SK-N-SH treated with all-trans-retinoic acid at 6 μM for 48 hours (cell line): ENCODE measurements around the gene WFS1.

Experiments
- ATAC-seq: fragments of 200-7000 bp; cut with Tn5 transposase; 3 replicates; pipeline ENCODE4 v1.9.1; 2020; ENCODE audit warnings: mild to moderate bottlenecking, moderate library complexity
- ARNTL ChIP-seq: fragments of 450-650 bp; formaldehyde crosslinking; IDR thresholded peaks from 2 replicates; pipeline ENCODE4 v1.5.0; 2020; ENCODE audit warnings: low read depth, mild to moderate bottlenecking, moderate library complexity, borderline replicate concordance
- CREB5 ChIP-seq: fragments of 250-450 bp; sonication (Bioruptor Pico); IDR thresholded peaks from 2 replicates; pipeline ENCODE4 v1.5.1; 2020; ENCODE audit warnings: low read depth, mild to moderate bottlenecking, moderate library complexity
- CSDC2 ChIP-seq: fragments of 250-450 bp; sonication (Bioruptor Pico); IDR thresholded peaks from 2 replicates; pipeline ENCODE4 v1.5.0; 2020; ENCODE audit warnings: mild to moderate bottlenecking, moderate library complexity
- CSRNP3 ChIP-seq: fragments of 250-450 bp; sonication (Bioruptor Pico); IDR thresholded peaks from 2 replicates; pipeline ENCODE4 v1.5.1; 2021; ENCODE audit warnings: mild to moderate bottlenecking, moderate library complexity
- ESRRG ChIP-seq: fragments of 250-450 bp; sonication (Bioruptor Pico); IDR thresholded peaks from 2 replicates; pipeline ENCODE4 v1.6.1; 2021; ENCODE audit warnings: mild to moderate bottlenecking
- GLIS3 ChIP-seq: fragments of 250-450 bp; sonication (Bioruptor Pico); IDR thresholded peaks from 2 replicates; pipeline ENCODE4 v1.5.0; 2020; ENCODE audit warnings: mild to moderate bottlenecking, moderate library complexity
- ISL1 ChIP-seq: fragments of 250-450 bp; sonication (Bioruptor Pico); IDR thresholded peaks from 2 replicates; pipeline ENCODE4 v2.1.2; 2022; ENCODE audit warnings: mild to moderate bottlenecking, moderate library complexity
- OSR1 ChIP-seq: fragments of 250-450 bp; sonication (Bioruptor Pico); IDR thresholded peaks from 2 replicates; pipeline ENCODE4 v1.8.0; 2022; ENCODE audit warnings: moderate library complexity, mild to moderate bottlenecking, inconsistent platforms
- PATZ1 ChIP-seq: fragments of 250-450 bp; sonication (Bioruptor Pico); IDR thresholded peaks from 2 replicates; pipeline ENCODE4 v1.8.0; 2020; ENCODE audit warnings: mild to moderate bottlenecking, moderate library complexity, borderline replicate concordance
- POU6F1 ChIP-seq: fragments of 250-450 bp; sonication (Bioruptor Pico); IDR thresholded peaks from 2 replicates; pipeline ENCODE4 v1.8.0; 2021; ENCODE audit warnings: low read depth, mild to moderate bottlenecking, moderate library complexity, borderline replicate concordance
- RARB ChIP-seq: fragments of 250-450 bp; sonication (Bioruptor Pico); IDR thresholded peaks from 2 replicates; pipeline ENCODE4 v1.8.0; 2021; ENCODE audit warnings: mild to moderate bottlenecking, moderate library complexity
- SNAI2 ChIP-seq: fragments of 250-450 bp; sonication (Bioruptor Pico); IDR thresholded peaks from 2 replicates; pipeline ENCODE4 v1.5.0; 2020; ENCODE audit warnings: mild to moderate bottlenecking, moderate library complexity
- TCF4 ChIP-seq: fragments of 250-450 bp; sonication (Bioruptor Pico); IDR thresholded peaks from 2 replicates; pipeline ENCODE4 v1.8.0; 2021; ENCODE audit warnings: mild to moderate bottlenecking, moderate library complexity, borderline replicate concordance
- TSHZ2 ChIP-seq: fragments of 250-450 bp; sonication (Bioruptor Pico); IDR thresholded peaks from 2 replicates; pipeline ENCODE4 v1.5.0; 2020; ENCODE audit warnings: mild to moderate bottlenecking, moderate library complexity
- ZC3H10 ChIP-seq: fragments of 250-450 bp; sonication (Bioruptor Pico); IDR thresholded peaks from 2 replicates; pipeline ENCODE4 v1.5.1; 2021; ENCODE audit warnings: mild to moderate bottlenecking, moderate library complexity
- ZFP3 ChIP-seq: fragments of 250-450 bp; sonication (Bioruptor Pico); IDR thresholded peaks from 2 replicates; pipeline ENCODE4 v1.5.0; 2020; ENCODE audit warnings: mild to moderate bottlenecking, moderate library complexity
- ZFP30 ChIP-seq: fragments of 450-650 bp; formaldehyde crosslinking; IDR thresholded peaks from 2 replicates; pipeline ENCODE4 v1.5.0; 2022; ENCODE audit warnings: mild to moderate bottlenecking, moderate library complexity
- ZNF565 ChIP-seq: fragments of 450-650 bp; formaldehyde crosslinking; conservative IDR thresholded peaks from 2 replicates; pipeline ENCODE4 v1.5.0; 2020; ENCODE audit warnings: low read depth, mild to moderate bottlenecking, moderate library complexity

Gene WFS1

GRCh38 chr4:6230827-6231662, 38.6 kb upstream of the WFS1 start:
- no peak for ATAC-seq
- no peak for TF ChIP-seq ZFP30 (CRISPR knock-in tag)
- TF ChIP-seq RARB (CRISPR knock-in tag): no peak
- no peak for TF ChIP-seq OSR1 (CRISPR knock-in tag)
- TF ChIP-seq CSDC2 (CRISPR knock-in tag): no peak
- TF ChIP-seq ARNTL: no peak
- no peak for TF ChIP-seq POU6F1 (CRISPR knock-in tag)
- TF ChIP-seq ZC3H10: no peak
- TF ChIP-seq TSHZ2 (CRISPR knock-in tag): no peak
- TF ChIP-seq TCF4 (CRISPR knock-in tag): no peak
- TF ChIP-seq GLIS3 (CRISPR knock-in tag): no peak
- no peak for TF ChIP-seq CREB5 (CRISPR knock-in tag)
- TF ChIP-seq ISL1: no peak
- TF ChIP-seq SNAI2 (CRISPR knock-in tag): no peak
- no peak for TF ChIP-seq PATZ1
- no peak for TF ChIP-seq CSRNP3
- TF ChIP-seq, all 23 proteins: peak for 0

GRCh38 chr4:6231663-6232165, 37.9 kb upstream of the WFS1 start:
- TF ChIP-seq PATZ1 (no peak), ESRRG (no peak), ZFP3 (CRISPR knock-in tag) (no peak), ZNF565 (CRISPR knock-in tag) (no peak)
- no peak for ATAC-seq
